Keratinocyte (primary cell): ENCODE data around the gene AFMID. TPM values are rescaled to one million over a fixed set of nuclear protein-coding genes. Genes with fewer than 3 reads are reported as not detected.

Experiments
- DNase-seq: peaks from one replicate; pipeline ENCODE4 v3.0.0-alpha.2; 2011; ENCODE audit warnings: low read depth, missing footprints, low spot score
- FAIRE-seq: peaks from 2 replicates; lab custom pipeline; 2011; peaks lifted over from hg19 to GRCh38; lab: Jason Lieb, UNC
- H2AFZ ChIP-seq: 2 replicates; pipeline ENCODE4 v1.6.0; 2012; ENCODE audit warnings: low read length, control low read depth, inconsistent platforms; ENCODE audit not compliant: control insufficient read depth
- H3K27ac ChIP-seq: 2 replicates; pipeline ENCODE4 v1.5.1; 2011; ENCODE audit warnings: low read length; ENCODE audit not compliant: control insufficient read depth, insufficient read depth
- H3K27me3 ChIP-seq: 3 replicates; pipeline ENCODE4 v1.6.0; 2011; ENCODE audit warnings: low read length; ENCODE audit not compliant: control insufficient read depth, insufficient read depth; ENCODE audit errors: extremely low read depth
- H3K36me3 ChIP-seq, 2 experiments: 2 replicates in 1 of 2; 3 replicates in 1 of 2; pipeline ENCODE4 v1.5.1; 2011; ENCODE audit warnings: low read length in 2 of 2, mild to moderate bottlenecking in 1 of 2; ENCODE audit not compliant: control insufficient read depth in 2 of 2, insufficient read depth in 2 of 2; ENCODE audit errors: extremely low read depth in 1 of 2
- H3K4me1 ChIP-seq: 3 replicates; pipeline ENCODE4 v1.5.1; 2011; ENCODE audit warnings: low read length; ENCODE audit not compliant: control insufficient read depth, insufficient read depth; ENCODE audit errors: extremely low read depth
- H3K4me2 ChIP-seq: 3 replicates; pipeline ENCODE4 v1.6.0; 2011; ENCODE audit warnings: low read depth, low read length; ENCODE audit not compliant: control insufficient read depth, insufficient read depth; ENCODE audit errors: extremely low read depth
- H3K4me3 ChIP-seq, 3 experiments: fragments of 200-600 bp in 1 of 3; sonication (generic) in 1 of 3; 2 replicates in 2 of 3; 3 replicates in 1 of 3; pipeline ENCODE4 v1.5.1; 2011 to 2016; ENCODE audit warnings: low read length in 3 of 3, mild to moderate bottlenecking in 3 of 3, control low read depth in 2 of 3, inconsistent platforms in 1 of 3, low read depth in 1 of 3, mixed read lengths in 1 of 3, mixed run types in 1 of 3, moderate library complexity in 1 of 3; ENCODE audit not compliant: control insufficient read depth in 2 of 3, insufficient read depth in 2 of 3; ENCODE audit errors: extremely low read depth in 1 of 3
- H3K79me2 ChIP-seq: 2 replicates; pipeline ENCODE4 v1.6.0; 2012; ENCODE audit warnings: low read length; ENCODE audit not compliant: control insufficient read depth, insufficient read depth
- H3K9ac ChIP-seq: 3 replicates; pipeline ENCODE4 v1.6.0; 2011; ENCODE audit warnings: low read length; ENCODE audit not compliant: control insufficient read depth, insufficient read depth; ENCODE audit errors: extremely low read depth
- H3K9me1 ChIP-seq: 3 replicates; pipeline ENCODE4 v1.6.0; 2011; ENCODE audit warnings: low read length; ENCODE audit not compliant: control insufficient read depth, insufficient read depth; ENCODE audit errors: extremely low read depth
- H3K9me3 ChIP-seq: 2 replicates; pipeline ENCODE4 v1.5.1; 2012; ENCODE audit warnings: low read depth, low read length; ENCODE audit not compliant: control insufficient read depth
- H4K20me1 ChIP-seq: 3 replicates; pipeline ENCODE4 v1.6.0; 2011; ENCODE audit warnings: low read length; ENCODE audit not compliant: control insufficient read depth, insufficient read depth; ENCODE audit errors: extremely low read depth
- CTCF ChIP-seq, 3 experiments: IDR thresholded peaks in 1 of 3; conservative IDR thresholded peaks in 1 of 3; optimal IDR thresholded peaks in 1 of 3; 2 replicates in 2 of 3; 3 replicates in 1 of 3; pipeline versions ENCODE3 to v1.5.1; 2011; ENCODE audit warnings: low read length in 3 of 3, mild to moderate bottlenecking in 3 of 3, moderate library complexity in 2 of 3, control low read depth in 1 of 3, inconsistent platforms in 1 of 3; ENCODE audit not compliant: insufficient read depth in 2 of 3; ENCODE audit errors: extremely low read depth in 1 of 3
- EZH2 ChIP-seq: IDR thresholded peaks from one replicate; pipeline ENCODE4 v1.6.1; 2012; ENCODE audit warnings: inconsistent platforms, mild to moderate bottlenecking, low read length, moderate library complexity
- dilution Hi-C: fragments of 300-500 bp; cut with MboI; formaldehyde crosslinking; loops from one replicate; pipeline ENCODE4 v1.7.0; 2020; ENCODE audit warnings: low sequenced_read_pairs; ENCODE audit not compliant: extremely low pct_ligation_motif_present
- polyA plus RNA-seq, 5 experiments: library from polyadenylated mRNA; depleted of rRNA in 3 of 5; stranded (reverse) in 3 of 5; stranded (forward) in 1 of 5; unstranded in 1 of 5; fragments of >200 nt; gene quantifications; 1 replicate in 1 of 5; 2 replicates in 3 of 5; 3 replicates in 1 of 5; pipeline versions ENCODE4 v1.2.1 to v1.2.3, GENCODE V29; 2011 to 2012; ENCODE audit warnings: missing spikeins in 2 of 5, low read depth in 1 of 5, low replicate concordance in 1 of 5

The AFMID gene
- polyA plus RNA-seq, 1 donor (not counting 4 experiments of a cell fraction or from before 2014, with no cell fraction given): 21.6 TPM

- no peak for TF ChIP-seq EZH2
- TF ChIP-seq CTCF (optimal IDR thresholded peaks at IDR 0.05 in 1 of 3, IDR thresholded peaks at IDR 0.05 in 1 of 3, conservative IDR thresholded peaks at IDR 0.05 in 1 of 3; ENCODE audit: extremely low read depth in 1 of 3, insufficient read depth in 2 of 3, low read length in 3 of 3): no peak
- dilution Hi-C loops: no loop called here
- no peak overlapping the region for H2AFZ ChIP-seq
- DNase-seq: no peak
- no peak overlapping the region for H3K9ac ChIP-seq
- H3K4me1 ChIP-seq: no peaks in the 10 kb centered on the region
- H3K79me2 ChIP-seq: no peaks in the 10 kb centered on the region
- no peaks in the 10 kb centered on the region for H3K9me3 ChIP-seq
- H3K36me3 ChIP-seq: no peaks in the 10 kb centered on the region
- H3K4me3 ChIP-seq: no peak overlapping the region
- H3K4me2 ChIP-seq: no peak overlapping the region
- no peak for FAIRE-seq
- no peaks in the 10 kb centered on the region for H3K27me3 ChIP-seq
- no peaks in the 10 kb centered on the region for H4K20me1 ChIP-seq
- no peaks in the 10 kb centered on the region for H3K9me1 ChIP-seq
- no peak overlapping the region for H3K27ac ChIP-seq
Measured at GRCh38 chr17:78239489-78239931, 52.3 kb downstream of the AFMID start.

DNA sequence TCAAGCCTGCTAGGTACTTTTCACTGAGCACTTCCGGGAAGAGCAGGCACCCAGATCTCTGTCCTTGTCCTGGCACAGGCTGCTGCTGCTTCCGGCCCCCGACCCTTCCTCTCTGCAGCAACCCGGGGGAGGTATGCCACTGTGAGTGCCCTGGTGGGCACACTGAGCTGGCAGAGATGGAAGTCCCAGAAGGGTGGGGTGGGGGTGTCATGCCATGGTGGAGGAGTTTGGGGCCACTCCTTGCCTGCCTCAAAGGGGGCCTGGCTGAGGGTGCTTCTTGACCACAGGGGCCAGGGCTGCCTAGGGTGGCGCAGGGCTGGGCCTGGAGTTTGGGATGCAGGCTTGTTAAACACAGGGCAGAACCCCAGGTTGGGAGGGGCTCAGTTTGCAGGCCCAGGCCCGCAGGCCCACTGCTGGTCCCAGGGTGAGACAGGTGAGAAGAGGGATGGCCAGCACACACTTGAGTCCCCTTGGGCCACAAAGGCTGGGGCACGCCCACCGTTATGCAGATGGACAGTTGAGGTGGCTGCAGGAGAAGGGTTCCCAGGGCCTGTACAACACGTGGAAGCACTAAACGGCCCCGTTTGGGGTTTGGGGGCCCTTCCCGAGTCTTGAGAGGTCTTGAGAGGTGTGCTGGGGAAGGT, 53.0 kb downstream of the AFMID start:
- Histone ChIP-seq H3K4me2 (no peak overlapping the region), H4K20me1 (no peaks in the 10 kb centered on the region), H3K79me2 (no peaks in the 10 kb centered on the region), H3K27ac (no peak overlapping the region), H3K9me3 (no peaks in the 10 kb centered on the region), H3K27me3 (no peaks in the 10 kb centered on the region), H2AFZ (no peak overlapping the region), H3K4me1 (no peaks in the 10 kb centered on the region), H3K9me1 (no peaks in the 10 kb centered on the region), H3K9ac (no peak overlapping the region), H3K36me3 (no peaks in the 10 kb centered on the region), H3K4me3 (no peak overlapping the region)
- dilution Hi-C loops: no loop called here
- TF ChIP-seq CTCF (optimal IDR thresholded peaks at IDR 0.05 in 1 of 3, IDR thresholded peaks at IDR 0.05 in 1 of 3, conservative IDR thresholded peaks at IDR 0.05 in 1 of 3; ENCODE audit: extremely low read depth in 1 of 3, insufficient read depth in 2 of 3, low read length in 3 of 3): no peak
- no peak for TF ChIP-seq EZH2
- no peak for DNase-seq
- FAIRE-seq: no peak
